ENCODE results near the gene NBPF8.
"Not testable (repeated sequence)": the region's sequence is repeated elsewhere in the genome, so short reads cannot be mapped to it uniquely, and the experiment has no call there.

The NBPF8 gene, protein sequence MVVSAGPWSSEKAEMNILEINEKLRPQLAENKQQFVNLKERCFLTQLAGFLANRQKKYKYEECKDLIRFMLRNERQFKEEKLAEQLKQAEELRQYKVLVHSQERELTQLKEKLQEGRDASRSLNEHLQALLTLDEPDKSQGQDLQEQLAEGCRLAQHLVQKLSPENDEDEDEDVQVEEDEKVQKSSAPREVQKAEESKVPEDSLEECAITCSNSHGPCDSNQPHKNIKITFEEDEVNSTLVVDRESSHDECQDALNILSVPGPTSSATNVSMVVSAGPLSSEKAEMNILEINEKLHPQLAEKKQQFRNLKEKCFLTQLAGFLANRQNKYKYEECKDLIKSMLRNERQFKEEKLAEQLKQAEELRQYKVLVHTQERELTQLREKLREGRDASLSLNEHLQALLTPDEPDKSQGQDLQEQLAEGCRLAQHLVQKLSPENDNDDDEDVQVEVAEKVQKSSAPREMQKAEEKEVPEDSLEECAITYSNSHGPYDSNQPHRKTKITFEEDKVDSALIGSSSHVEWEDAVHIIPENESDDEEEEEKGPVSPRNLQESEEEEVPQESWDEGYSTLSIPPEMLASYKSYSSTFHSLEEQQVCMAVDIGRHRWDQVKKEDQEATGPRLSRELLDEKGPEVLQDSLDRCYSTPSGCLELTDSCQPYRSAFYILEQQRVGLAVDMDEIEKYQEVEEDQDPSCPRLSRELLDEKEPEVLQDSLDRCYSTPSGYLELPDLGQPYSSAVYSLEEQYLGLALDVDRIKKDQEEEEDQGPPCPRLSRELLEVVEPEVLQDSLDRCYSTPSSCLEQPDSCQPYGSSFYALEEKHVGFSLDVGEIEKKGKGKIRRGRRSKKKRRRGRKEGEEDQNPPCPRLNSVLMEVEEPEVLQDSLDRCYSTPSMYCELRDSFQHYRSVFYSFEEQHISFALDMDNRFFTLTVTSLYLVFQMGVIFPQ

DNA sequence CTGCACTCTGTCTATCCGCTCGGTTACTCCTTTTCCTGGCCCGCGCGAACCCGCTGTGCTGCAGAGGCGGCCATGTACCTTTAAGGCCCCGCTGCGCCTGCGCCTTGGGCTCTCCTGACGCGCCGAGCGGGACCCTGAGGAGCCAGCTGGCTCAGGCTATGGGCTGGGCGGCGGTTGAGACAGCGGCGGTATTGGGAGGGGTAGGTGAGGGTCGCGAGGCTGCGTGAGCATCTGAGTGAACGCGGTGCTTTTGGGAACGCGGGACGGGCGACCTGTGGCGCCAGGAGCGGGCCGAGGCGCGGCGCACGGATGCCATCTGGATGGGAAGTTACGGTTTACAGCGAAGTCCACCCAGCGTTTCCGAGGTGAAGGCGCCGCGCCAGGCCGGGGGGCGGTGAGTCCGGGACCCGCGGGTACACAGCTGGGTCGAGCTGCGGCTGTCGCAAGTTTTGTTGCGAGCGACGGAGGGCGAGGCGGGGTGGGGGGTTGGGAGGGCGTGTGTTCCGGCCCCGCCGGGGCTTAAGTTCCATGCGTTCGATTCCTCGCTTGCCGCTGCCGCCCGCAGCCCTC, at the start of gene NBPF8:
TSS of gene NBPF8 (plus strand) at position 125 of the 570 bp plus-strand sequence. CDS start 21,488 bp downstream, outside the sequence.
- DNase-seq = peak in 1 of 2 experiments; percentile 14

DNA sequence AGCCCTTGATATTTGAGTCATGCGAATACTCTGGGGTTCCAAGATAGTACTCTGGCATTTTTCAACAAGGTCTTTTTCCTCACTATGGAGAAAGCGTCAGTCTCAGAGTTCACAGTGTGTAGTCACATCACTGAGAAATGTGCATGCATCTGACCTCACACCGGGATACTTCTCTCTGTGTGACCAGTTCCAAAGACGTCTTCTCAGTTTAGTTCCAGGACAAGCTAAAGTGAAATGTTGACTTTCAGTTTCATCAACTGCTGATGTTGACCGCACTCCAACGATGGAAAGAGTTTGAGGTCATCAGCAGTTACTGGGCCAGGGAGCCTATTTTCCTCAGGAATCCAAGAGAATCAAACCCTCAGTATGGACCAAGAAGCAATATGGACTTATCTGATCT, 47.1 kb upstream of the NBPF8 start:
- not testable (repeated sequence) for DNase-seq

DNA sequence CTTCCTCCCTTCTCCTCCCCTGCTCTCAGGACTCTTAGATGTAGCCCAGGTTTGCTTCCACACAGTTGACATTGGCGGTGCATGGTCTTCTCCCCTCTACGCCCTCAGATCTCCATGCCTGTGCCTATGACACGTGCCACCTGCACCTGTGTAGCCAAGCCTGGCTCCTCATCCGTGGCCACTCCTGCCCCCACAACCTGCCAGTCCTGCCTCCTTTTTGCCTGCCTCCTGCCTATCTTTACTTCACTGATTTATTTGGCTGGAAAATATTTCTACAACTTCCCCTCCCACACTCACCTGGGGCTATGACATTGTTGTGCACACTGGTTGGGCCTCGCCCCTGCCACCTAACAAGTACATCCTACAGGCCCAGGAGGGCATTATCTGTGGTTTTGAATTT, 28.2 kb upstream of the NBPF8 start:
- DNase-seq = not testable (repeated sequence)

GRCh38 chr1:120388597-120389126, 26.2 kb upstream of the NBPF8 start:
- DNase-seq = not testable (repeated sequence)

- DNase-seq = not testable (repeated sequence)
These were observed 23.5 kb upstream of the NBPF8 start for GRCh38 chr1:120391365-120391764.

- DNase-seq = not testable (repeated sequence)
These were observed 21.3 kb upstream of the NBPF8 start for GRCh38 chr1:120393316-120394232.

DNA sequence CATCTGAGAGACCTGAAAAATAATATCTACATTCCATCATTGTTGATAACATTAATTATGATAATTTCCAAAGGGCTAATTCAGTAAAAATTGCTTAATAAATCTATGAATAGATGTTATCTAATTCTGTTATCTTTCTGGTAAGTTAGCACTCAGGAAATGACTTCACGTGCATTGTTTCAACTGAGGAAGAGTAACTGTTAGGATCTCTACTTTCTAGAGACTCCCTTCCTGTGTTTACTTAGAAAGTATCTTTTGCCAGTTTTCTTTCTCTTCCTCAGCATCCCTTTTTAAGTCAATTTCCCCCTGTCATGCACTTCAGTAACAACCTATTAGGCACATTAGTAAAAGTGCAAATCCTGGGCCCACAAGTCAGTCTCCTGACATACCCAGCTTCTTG, 9.5 kb upstream of the NBPF8 start:
- DNase-seq = not testable (repeated sequence)

DNA sequence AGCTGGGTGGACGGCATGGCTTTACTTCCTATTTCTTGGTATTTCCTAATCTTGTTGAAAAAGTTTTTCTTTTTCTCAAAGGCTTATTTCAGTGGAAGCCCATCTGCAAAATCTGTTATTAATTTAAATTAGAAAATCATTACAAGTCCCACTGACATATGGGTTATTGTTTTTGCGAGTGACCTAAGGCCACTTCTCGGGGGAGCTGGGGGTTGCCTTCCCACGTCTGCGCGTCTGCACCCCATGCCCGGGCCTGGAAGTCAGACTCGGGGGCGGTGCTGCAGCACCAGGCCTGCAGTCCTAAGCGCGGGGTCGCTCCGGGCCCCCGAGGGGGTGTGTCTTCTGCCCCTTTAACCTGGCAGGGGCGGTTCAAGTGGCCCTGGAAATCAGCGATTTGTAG, 384 bp upstream of the NBPF8 start:
- DNase-seq = not testable (repeated sequence)

GRCh38 chr1:120415492-120415961, 692 bp downstream of the NBPF8 start:
- not testable (repeated sequence) for DNase-seq

DNA sequence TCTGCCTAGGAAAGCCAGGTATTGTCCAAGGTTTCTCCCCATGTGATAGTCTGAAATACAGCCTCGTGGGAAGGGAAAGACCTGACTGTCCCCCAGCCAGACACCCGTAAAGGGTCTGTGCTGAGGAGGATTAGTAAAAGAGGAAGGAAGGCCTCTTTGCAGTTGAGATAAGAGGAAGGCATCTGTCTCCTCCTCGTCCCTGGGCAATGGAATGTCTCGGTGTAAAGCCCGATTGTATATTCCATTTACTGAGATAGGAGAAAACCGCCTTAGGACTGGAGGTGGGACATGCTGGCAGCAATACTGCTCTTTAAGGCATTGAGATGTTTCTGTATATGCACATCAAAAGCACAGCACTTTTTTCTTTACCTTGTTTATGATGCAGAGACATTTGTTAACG, 10.2 kb downstream of the NBPF8 start:
- DNase-seq = not testable (repeated sequence)

- DNase-seq = not testable (repeated sequence)
These were observed 16.8 kb downstream of the NBPF8 start for GRCh38 chr1:120431626-120432025.

DNA sequence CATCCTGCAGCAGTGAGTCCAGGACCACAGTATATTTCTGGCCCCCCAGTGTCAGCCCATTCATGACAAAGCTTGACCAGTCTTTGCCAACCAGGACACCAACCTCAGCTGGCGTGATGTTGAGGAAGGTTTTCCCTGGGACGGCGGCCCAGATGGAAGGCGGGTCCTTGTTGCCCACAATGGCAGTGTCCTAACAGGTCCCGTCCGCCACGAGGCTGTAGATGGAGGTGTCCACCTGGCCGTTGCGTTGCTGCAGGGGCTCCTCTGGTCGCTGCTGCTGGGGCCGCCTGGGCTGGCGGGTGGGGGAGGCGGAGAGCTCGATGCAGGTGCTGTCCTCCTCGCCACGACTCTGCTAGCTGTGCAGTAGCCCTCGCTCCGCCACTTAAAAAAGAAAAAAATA, 19.0 kb downstream of the NBPF8 start:
- not testable (repeated sequence) for DNase-seq

DNA sequence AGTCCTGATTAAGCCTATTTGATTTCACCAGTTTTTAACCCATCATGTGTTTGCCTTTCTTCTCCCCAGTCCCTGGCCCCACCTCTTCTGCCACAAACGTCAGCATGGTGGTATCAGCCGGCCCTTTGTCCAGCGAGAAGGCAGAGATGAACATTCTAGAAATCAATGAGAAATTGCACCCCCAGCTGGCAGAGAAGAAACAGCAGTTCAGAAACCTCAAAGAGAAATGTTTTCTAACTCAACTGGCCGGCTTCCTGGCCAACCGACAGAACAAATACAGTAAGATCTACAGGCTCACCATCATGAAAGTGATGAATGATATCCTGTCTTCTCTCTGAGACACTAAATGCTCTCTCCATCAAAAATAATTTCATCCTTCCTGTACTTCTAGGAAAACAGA, 34.3 kb downstream of the NBPF8 start:
- not testable (repeated sequence) for DNase-seq

Measured in AML-193 (cell line).